HepG2 (cell line): ENCODE results near the gene HPS4. TPM values are rescaled to one million over a fixed set of nuclear protein-coding genes. Genes with fewer than 3 reads are reported as not detected.

Experiments used
- ATAC-seq: fragments of 200-7000 bp; cut with Tn5 transposase; 3 replicates; pipeline ENCODE4 v1.9.1; 2020; ENCODE audit warnings: mild to moderate bottlenecking, moderate library complexity
- BruUV-seq: library from RNA; stranded (reverse); fragments of 400-500 nt; replicated peaks from 2 replicates; lab custom pipeline; 2021; lab: Mats Ljungman, UMichigan
- CTCF ChIA-PET: fragments of 300-600 bp; formaldehyde crosslinking; extraction: SDS; loops from one replicate; lab custom pipeline; 2021; ENCODE audit warnings: low total read pairs, inconsistent platforms, low intra/inter-chr PET ratio; lab: Yijun Ruan, JAX
- POLR2A ChIA-PET: fragments of 350-600 bp; sonication (Branson Sonifier 250); formaldehyde crosslinking; loops from one replicate; lab custom pipeline; 2020; ENCODE audit warnings: antibody characterized with exemption, inconsistent platforms; lab: Yijun Ruan, JAX
- DNase-seq: peaks from one replicate; pipeline ENCODE4 v3.0.0-alpha.2; 2015; ENCODE audit warnings: low spot score
- FAIRE-seq: peaks from 3 replicates; lab custom pipeline; 2011; peaks lifted over from hg19 to GRCh38; lab: Jason Lieb, UNC
- H2AFZ ChIP-seq: one replicate; pipeline ENCODE4 v1.6.1; 2011; ENCODE audit warnings: low read length, inconsistent platforms
- H3K27ac ChIP-seq: fragments of 300-600 bp; 3 replicates; pipeline ENCODE4 v1.8.0; 2011; ENCODE audit warnings: mixed run types, mild to moderate bottlenecking, mixed read lengths, low read length, inconsistent platforms; ENCODE audit not compliant: insufficient read depth; ENCODE audit errors: extremely low read length
- H3K27me3 ChIP-seq, 2 experiments: fragments of 200-600 bp in 1 of 2; 2 replicates in 1 of 2; 3 replicates in 1 of 2; pipeline versions ENCODE4 v1.6.0 to v1.8.0; 2011; ENCODE audit warnings: low read length in 2 of 2, mild to moderate bottlenecking in 2 of 2, moderate library complexity in 2 of 2, inconsistent platforms in 1 of 2; ENCODE audit not compliant: insufficient read depth in 2 of 2, control insufficient read depth in 1 of 2
- H3K36me3 ChIP-seq, 2 experiments: fragments of 200-600 bp in 1 of 2; replicated peaks in 1 of 2; 2 replicates in 1 of 2; 3 replicates in 1 of 2; pipeline versions ENCODE4 v1.5.1 to v1.8.0; 2011; ENCODE audit warnings: low read length in 2 of 2, inconsistent platforms in 1 of 2; ENCODE audit not compliant: insufficient read depth in 2 of 2, control insufficient read depth in 1 of 2
- H3K4me1 ChIP-seq: 2 replicates; pipeline ENCODE4 v1.5.1; 2012; ENCODE audit warnings: low read length, inconsistent platforms; ENCODE audit not compliant: insufficient read depth
- H3K4me2 ChIP-seq: 2 replicates; pipeline ENCODE4 v1.6.0; 2011; ENCODE audit warnings: low read depth, low read length, inconsistent platforms
- H3K4me3 ChIP-seq, 3 experiments: fragments of 200-600 bp in 1 of 3; sonication (generic), shearing (Covaris generic) in 1 of 3; replicated peaks in 1 of 3; 2 replicates each; pipeline ENCODE4 v1.5.1; 2011 to 2016; ENCODE audit warnings: low read length in 3 of 3, inconsistent platforms in 2 of 3, low read depth in 2 of 3, mild to moderate bottlenecking in 2 of 3, control low read depth in 1 of 3, mixed read lengths in 1 of 3; ENCODE audit not compliant: insufficient read depth in 1 of 3
- H3K79me2 ChIP-seq: one replicate; pipeline ENCODE4 v1.6.1; 2011; ENCODE audit warnings: low read length, inconsistent platforms; ENCODE audit not compliant: insufficient read depth
- H3K9ac ChIP-seq: 2 replicates; pipeline ENCODE4 v1.6.0; 2011; ENCODE audit warnings: mild to moderate bottlenecking, low read depth, low read length, inconsistent platforms; ENCODE audit not compliant: insufficient read depth
- H3K9me3 ChIP-seq: 2 replicates; pipeline ENCODE4 v1.5.1; 2012; ENCODE audit warnings: mild to moderate bottlenecking, low read length
- H4K20me1 ChIP-seq: 2 replicates; pipeline ENCODE4 v1.6.0; 2011; ENCODE audit warnings: inconsistent platforms, mild to moderate bottlenecking, low read length, moderate library complexity; ENCODE audit not compliant: insufficient read depth
- CENPT ChIP-seq: sonication (generic); formaldehyde crosslinking; IDR thresholded peaks from 2 replicates; pipeline ENCODE4 v1.8.0; 2022; ENCODE audit warnings: low read depth, mild to moderate bottlenecking, moderate library complexity, missing genetic modification reagents
- ETV5 ChIP-seq: IDR thresholded peaks from 2 replicates; pipeline ENCODE4 v1.6.1; 2018; ENCODE audit warnings: missing biosample characterization, missing genetic modification reagents, inconsistent platforms, borderline replicate concordance
- MAFK ChIP-seq, 2 experiments: IDR thresholded peaks in 1 of 2; conservative IDR thresholded peaks in 1 of 2; 2 replicates each; pipeline ENCODE4 v1.6.1; 2011; ENCODE audit warnings: improper control_type of control experiment in 2 of 2, low read length in 2 of 2
- MEIS2 ChIP-seq: sonication (generic); formaldehyde crosslinking; IDR thresholded peaks from 2 replicates; pipeline ENCODE4 v1.9.0; 2021; ENCODE audit warnings: mild to moderate bottlenecking, missing genetic modification reagents
- NFAT5 ChIP-seq: sonication (generic); formaldehyde crosslinking; IDR thresholded peaks from 2 replicates; pipeline ENCODE4 v1.4.0; 2020; ENCODE audit warnings: missing genetic modification reagents
- REST ChIP-seq, 2 experiments: IDR thresholded peaks; 2 replicates each; pipeline ENCODE4 v1.6.1; 2011 to 2012; ENCODE audit warnings: low read length in 2 of 2, borderline replicate concordance in 1 of 2, low read depth in 1 of 2, mild to moderate bottlenecking in 1 of 2, moderate library complexity in 1 of 2
- SATB2 ChIP-seq: sonication (generic); formaldehyde crosslinking; IDR thresholded peaks from 2 replicates; pipeline ENCODE4 v1.5.0; 2020; ENCODE audit warnings: missing genetic modification reagents
- ZNF83 ChIP-seq: sonication (generic); formaldehyde crosslinking; IDR thresholded peaks from 2 replicates; pipeline ENCODE4 v1.4.0; 2020; ENCODE audit warnings: missing genetic modification reagents, mild to moderate bottlenecking, borderline replicate concordance
- WGBS: methylation state at CpG from one replicate; pipeline ENCODE4 v1.1.6; 2017; ENCODE audit warnings: low lambda C conversion rate; 5-methylcytosine and 5-hydroxymethylcytosine counted together
- in situ Hi-C: cut with HindIII; loops from 2 replicates; pipeline ENCODE4 v1.10.0; 2017; ENCODE audit warnings: low pct_unique_long_range_greater_than_20kb; ENCODE audit not compliant: extremely low pct_ligation_motif_present
- intact Hi-C: fragments of 100-400 bp; cut with micrococcal nuclease; formaldehyde crosslinking; loops from one replicate; pipeline ENCODE4 v1.10.0; 2022; ENCODE audit not compliant: unreplicated experiment
- polyA plus RNA-seq, 8 experiments: library from polyadenylated mRNA; depleted of rRNA in 3 of 8; stranded (reverse) in 7 of 8; unstranded in 1 of 8; fragments of >200 nt; fragmentation: Illumina TruSeq in 4 of 8; extraction: Trizol in 4 of 8; gene quantifications; 2 replicates each; pipeline versions ENCODE4 v1.2.1 to v1.2.3, GENCODE V29; 2011 to 2016; ENCODE audit warnings: low read depth in 4 of 8, missing spikeins in 1 of 8, mixed read lengths in 1 of 8; ENCODE audit not compliant: insufficient read depth in 1 of 8
- total RNA-seq, 5 experiments: library from RNA; depleted of rRNA; stranded (reverse); fragments of >200 nt; fragmentation: Illumina TruSeq; extraction: Trizol; gene quantifications; 2 replicates each; pipeline ENCODE4 v1.2.3, GENCODE V29; 2016; ENCODE audit warnings: low read depth in 1 of 5

Gene HPS4
- total and polyA plus RNA-seq, 2 of the 13 experiments (the other 11 are each of a cell fraction or from before 2014, with no cell fraction given) = 27.4 to 34.0 TPM

GRCh38 chr22:26476705-26477340 lies 6.8 kb downstream of the HPS4 start:
- no peak overlapping the region for H2AFZ ChIP-seq
- H3K27ac ChIP-seq = peak overlapping the region; percentile 8
- no peaks in the 10 kb centered on the region for H3K27me3 ChIP-seq
- H3K9ac ChIP-seq = no peak overlapping the region; the same call in 1 of the 2 replicates
- H3K79me2 ChIP-seq = peaks cover 65% of the 10 kb centered on the region
- peak overlapping the region; percentile 26; the same call in 1 of the 2 replicates for H3K4me2 ChIP-seq
- ATAC-seq (no peak), DNase-seq (peak; percentile 32), FAIRE-seq (peak; percentile 4)
- no TSS peak for BruUV-seq
- in situ Hi-C loops (no loop called here), intact Hi-C loops (loop anchor here (5.0 kb wide), 1 partner anchor 35 kb away; the partner anchor contains the start of gene TFIP11)
- no peak overlapping the region; a peak in 1 of 6 replicates for H3K4me3 ChIP-seq
- H3K36me3 ChIP-seq = peaks cover 1 to 45% of the 10 kb centered on the region in 2 experiments; a peak in 4 of 5 replicates
- H4K20me1 ChIP-seq = no peaks in the 10 kb centered on the region
- CTCF ChIA-PET = no interaction called here
- POLR2A ChIA-PET = no interaction called here
- no peaks in the 10 kb centered on the region for H3K9me3 ChIP-seq
- 88% methylated on average over 4 of the region's 4 CpGs for WGBS
- no peak for TF ChIP-seq MAFK (conservative IDR thresholded peaks at IDR 0.05 in 1 of 2, IDR thresholded peaks at IDR 0.05 in 1 of 2; ENCODE audit: low read length in 2 of 2)
- TF ChIP-seq CENPT (CRISPR knock-in tag) = no peak
- no peak for TF ChIP-seq REST (IDR thresholded peaks at IDR 0.05; ENCODE audit: borderline replicate concordance in 1 of 2, low read depth in 1 of 2, low read length in 2 of 2)
- no peak for TF ChIP-seq ZNF83 (CRISPR knock-in tag)
- TF ChIP-seq MEIS2 = no peak
- TF ChIP-seq NFAT5 (CRISPR knock-in tag) = no peak
- no peak for TF ChIP-seq ETV5
- no peak for TF ChIP-seq SATB2 (CRISPR knock-in tag)
- TF ChIP-seq, all 625 proteins: peak for 0
- peaks cover 51% of the 10 kb centered on the region for H3K4me1 ChIP-seq
